Colonic mucosa (tissue), 4 donors: Measurements from ENCODE around the gene IFT57. TPM values are rescaled to one million over a fixed set of nuclear protein-coding genes. Genes with fewer than 3 reads are reported as not detected.

ENCODE experiments used
- DNase-seq: peaks from one replicate; pipeline ENCODE4 v3.0.0-alpha.2; 2020
- H3K27ac ChIP-seq: fragments of 200-600 bp; one replicate; pipeline ENCODE4 v1.8.0; 2021
- H3K27me3 ChIP-seq: fragments of 200-600 bp; one replicate; pipeline ENCODE4 v1.8.0; 2021
- H3K36me3 ChIP-seq: fragments of 200-600 bp; one replicate; pipeline ENCODE4 v1.8.0; 2021
- H3K4me1 ChIP-seq: fragments of 200-600 bp; one replicate; pipeline ENCODE4 v1.8.0; 2021; ENCODE audit warnings: mild to moderate bottlenecking
- H3K4me3 ChIP-seq: fragments of 200-600 bp; one replicate; pipeline ENCODE4 v1.8.0; 2021
- H3K9ac ChIP-seq, 2 donors: one replicate each; pipeline ENCODE4 v1.7.0; 2013; ENCODE audit warnings: control low read depth in 2 of 2, low read depth in 2 of 2, low read length in 2 of 2
- H3K9me3 ChIP-seq: fragments of 200-600 bp; one replicate; pipeline ENCODE4 v1.8.0; 2021
- intact Hi-C: fragments of 100-400 bp; cut with DNase I; formaldehyde crosslinking; loops from one replicate; pipeline ENCODE4 v1.14.1; 2022
- total RNA-seq, 2 donors: library from RNA; stranded (reverse); fragmentation: NEBNext Ultra II Directional in 1 of 2; extraction: Animal tissue kit (Norgen Biotek cat#: 25700) in 1 of 2; gene quantifications; one replicate each; pipeline ENCODE4 v1.2.1, GENCODE V29; 2021
- TF ChIP-seq, protein P1 (sequence below): fragments of 200-600 bp; IDR thresholded peaks from one replicate; pipeline ENCODE4 v1.8.0; 2022; ENCODE audit warnings: antibody characterized with exemption, mild to moderate bottlenecking
- donor health status: healthy.
- donor health status: DM: no; HTN: no; CAD: no.
- donor health status: DM: no; HTN: no; CAD: no.

The IFT57 gene
- total RNA-seq, 2 donors from 2014 or later: 42.2 to 67.5 TPM

DNA sequence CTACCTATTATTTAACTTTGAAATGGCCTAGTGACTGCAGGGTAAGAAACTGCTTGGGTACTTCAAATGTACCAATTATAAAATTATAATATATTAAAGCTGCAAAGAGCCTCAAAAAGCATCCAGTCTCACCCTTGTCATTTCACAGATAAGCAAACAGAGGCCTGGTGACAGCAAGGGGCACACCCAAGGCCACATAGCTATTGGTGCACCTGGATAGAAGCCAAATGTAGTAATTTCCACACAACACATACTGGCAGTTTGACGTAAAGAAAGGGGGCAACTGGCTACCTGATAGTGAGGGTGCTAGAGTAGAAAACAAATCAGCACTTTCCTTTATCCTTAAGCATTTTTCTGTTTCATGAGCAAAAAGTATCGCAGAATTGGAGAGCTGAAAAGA, 51.1 kb downstream of the IFT57 start:
- Histone ChIP-seq H3K9me3 (no peaks in the 10 kb centered on the region), H3K4me3 (no peak overlapping the region), H3K4me1 (peaks cover 4% of the 10 kb centered on the region), H3K27me3 (no peaks in the 10 kb centered on the region), H3K27ac (no peak overlapping the region), H3K9ac (no peak overlapping the region), H3K36me3 (no peaks in the 10 kb centered on the region)
- DNase-seq: peak; percentile 31
- TF ChIP-seq, protein P1, sequence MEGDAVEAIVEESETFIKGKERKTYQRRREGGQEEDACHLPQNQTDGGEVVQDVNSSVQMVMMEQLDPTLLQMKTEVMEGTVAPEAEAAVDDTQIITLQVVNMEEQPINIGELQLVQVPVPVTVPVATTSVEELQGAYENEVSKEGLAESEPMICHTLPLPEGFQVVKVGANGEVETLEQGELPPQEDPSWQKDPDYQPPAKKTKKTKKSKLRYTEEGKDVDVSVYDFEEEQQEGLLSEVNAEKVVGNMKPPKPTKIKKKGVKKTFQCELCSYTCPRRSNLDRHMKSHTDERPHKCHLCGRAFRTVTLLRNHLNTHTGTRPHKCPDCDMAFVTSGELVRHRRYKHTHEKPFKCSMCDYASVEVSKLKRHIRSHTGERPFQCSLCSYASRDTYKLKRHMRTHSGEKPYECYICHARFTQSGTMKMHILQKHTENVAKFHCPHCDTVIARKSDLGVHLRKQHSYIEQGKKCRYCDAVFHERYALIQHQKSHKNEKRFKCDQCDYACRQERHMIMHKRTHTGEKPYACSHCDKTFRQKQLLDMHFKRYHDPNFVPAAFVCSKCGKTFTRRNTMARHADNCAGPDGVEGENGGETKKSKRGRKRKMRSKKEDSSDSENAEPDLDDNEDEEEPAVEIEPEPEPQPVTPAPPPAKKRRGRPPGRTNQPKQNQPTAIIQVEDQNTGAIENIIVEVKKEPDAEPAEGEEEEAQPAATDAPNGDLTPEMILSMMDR: no peak
- intact Hi-C loops: no loop called here

DNA sequence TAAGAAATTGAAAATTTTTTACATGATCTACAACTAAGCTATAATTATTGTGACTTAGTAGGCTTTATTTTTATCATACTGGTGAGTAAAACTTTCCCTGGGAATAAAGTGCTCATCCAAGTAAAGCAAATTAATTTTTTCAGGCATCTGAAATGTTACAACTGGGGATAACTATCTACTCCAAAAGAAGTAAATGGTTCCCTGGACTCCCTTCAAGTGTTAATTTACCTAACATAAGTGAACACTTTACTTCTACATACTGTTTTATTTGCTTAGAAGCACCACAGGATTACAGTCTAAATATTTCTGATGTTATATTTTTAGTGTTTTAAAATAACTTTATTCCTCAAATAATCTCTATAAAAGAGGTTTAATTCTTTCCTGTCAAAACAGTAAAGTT, 57.8 kb downstream of the IFT57 start:
- no peaks in the 10 kb centered on the region for H3K36me3 ChIP-seq
- no peak overlapping the region for H3K4me3 ChIP-seq
- H3K9ac ChIP-seq: no peak overlapping the region
- H3K27me3 ChIP-seq: no peaks in the 10 kb centered on the region
- H3K4me1 ChIP-seq: no peaks in the 10 kb centered on the region
- H3K27ac ChIP-seq: no peak overlapping the region
- intact Hi-C loops: no loop called here
- H3K9me3 ChIP-seq: no peaks in the 10 kb centered on the region
- TF ChIP-seq, protein P1: no peak
- no peak for DNase-seq

DNA sequence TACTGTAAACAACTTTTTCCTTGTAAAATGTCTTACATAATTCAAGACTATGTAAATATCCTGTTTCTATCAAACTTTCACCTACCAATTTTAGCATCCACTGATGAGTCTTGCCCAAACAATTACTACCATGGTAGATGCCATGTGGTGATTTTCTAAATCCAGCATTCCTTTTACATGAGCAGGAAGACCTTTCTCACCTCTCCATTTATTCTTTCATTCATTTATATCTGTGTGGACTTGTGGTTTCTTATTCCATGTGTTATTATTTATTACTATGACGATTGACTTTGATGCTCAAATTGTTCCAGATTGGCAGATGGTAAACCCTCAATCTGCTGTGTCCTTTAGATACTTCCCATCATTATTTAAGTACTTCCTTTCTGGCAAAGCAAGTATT, 62.4 kb downstream of the IFT57 start:
- H3K27me3 ChIP-seq: no peaks in the 10 kb centered on the region
- H3K9ac ChIP-seq: no peak overlapping the region
- no peaks in the 10 kb centered on the region for H3K9me3 ChIP-seq
- H3K4me3 ChIP-seq: no peak overlapping the region
- H3K27ac ChIP-seq: no peak overlapping the region
- H3K4me1 ChIP-seq: no peaks in the 10 kb centered on the region
- no peaks in the 10 kb centered on the region for H3K36me3 ChIP-seq
- intact Hi-C loops: loop anchor here (10.0 kb wide), 1 partner anchor 145 kb away; no protein-coding TSS in a partner anchor
- DNase-seq: no peak
- TF ChIP-seq, protein P1: no peak

DNA sequence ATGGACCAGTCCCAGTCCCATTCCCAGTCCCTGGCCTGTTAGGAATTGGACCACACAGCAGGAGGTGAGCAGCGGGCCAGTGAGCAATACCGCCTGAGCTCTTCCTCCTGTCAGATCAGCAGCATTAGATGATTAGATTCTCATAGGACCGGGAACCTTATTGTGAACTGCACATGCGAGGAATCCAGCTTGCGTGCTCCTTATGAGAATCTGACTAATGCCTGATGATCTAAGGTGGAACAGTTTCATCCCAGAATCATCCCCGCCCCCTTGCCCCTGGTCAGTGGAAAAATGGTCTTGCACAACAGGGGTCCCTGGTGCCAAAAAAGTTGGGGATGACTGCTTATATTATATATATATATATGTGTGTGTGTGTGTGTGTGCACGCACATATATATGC, 63.1 kb downstream of the IFT57 start:
- Histone ChIP-seq H3K27ac (no peak overlapping the region), H3K4me3 (no peak overlapping the region), H3K4me1 (no peaks in the 10 kb centered on the region), H3K27me3 (no peaks in the 10 kb centered on the region), H3K9me3 (no peaks in the 10 kb centered on the region), H3K36me3 (no peaks in the 10 kb centered on the region), H3K9ac (no peak overlapping the region)
- intact Hi-C loops: loop anchor here (10.0 kb wide), 1 partner anchor 146 kb away; no protein-coding TSS in a partner anchor
- no peak for DNase-seq
- TF ChIP-seq, protein P1: no peak

DNA sequence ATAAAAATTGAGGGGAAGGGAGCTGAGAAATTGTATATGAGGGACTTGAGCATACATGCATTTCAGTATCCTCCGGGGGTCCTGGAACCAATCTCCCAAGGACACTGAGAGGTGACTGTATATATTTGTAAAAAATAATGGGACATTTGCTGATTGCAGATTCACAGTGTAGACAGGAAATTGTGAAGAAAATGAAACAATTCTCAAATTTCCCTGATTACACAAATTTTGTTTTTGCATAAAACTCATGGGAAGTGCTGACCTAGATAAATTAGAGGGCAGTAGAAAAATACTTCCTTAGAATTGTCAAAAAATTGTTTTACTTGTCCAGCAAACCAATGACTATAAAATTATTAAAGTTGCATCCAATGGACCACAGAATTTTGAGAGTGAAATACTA, 64.0 kb downstream of the IFT57 start:
- Histone ChIP-seq H3K9me3 (no peaks in the 10 kb centered on the region), H3K27ac (no peak overlapping the region), H3K36me3 (no peaks in the 10 kb centered on the region), H3K9ac (no peak overlapping the region), H3K4me1 (no peaks in the 10 kb centered on the region), H3K27me3 (no peaks in the 10 kb centered on the region), H3K4me3 (no peak overlapping the region)
- intact Hi-C loops: loop anchor here (10.0 kb wide), 1 partner anchor 147 kb away; no protein-coding TSS in a partner anchor
- TF ChIP-seq, protein P1: no peak
- no peak for DNase-seq

DNA sequence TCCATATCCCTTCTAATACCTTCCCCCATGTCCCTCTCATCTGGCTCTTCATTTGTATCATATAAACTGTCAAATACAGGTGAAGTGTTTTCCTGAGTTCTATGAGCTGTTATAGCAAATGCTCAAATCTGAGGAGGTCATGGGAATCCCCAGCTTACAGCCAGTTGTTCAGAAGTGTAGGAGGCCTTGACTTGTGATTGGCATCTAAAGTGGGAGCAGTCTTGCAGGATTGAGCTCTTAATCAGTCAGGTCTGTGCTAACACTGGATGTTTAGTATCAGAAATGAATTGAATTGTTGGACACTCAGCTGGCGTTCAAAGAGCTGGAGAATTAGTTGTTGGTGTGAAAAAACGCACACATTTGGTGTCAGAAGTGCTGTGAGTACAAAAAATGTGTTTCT, 65.0 kb downstream of the IFT57 start:
- no peak overlapping the region for H3K27ac ChIP-seq
- H3K4me3 ChIP-seq: no peak overlapping the region
- no peaks in the 10 kb centered on the region for H3K27me3 ChIP-seq
- no peak for DNase-seq
- TF ChIP-seq, protein P1: no peak
- H3K9ac ChIP-seq: no peak overlapping the region
- no peaks in the 10 kb centered on the region for H3K36me3 ChIP-seq
- intact Hi-C loops: loop anchor here (10.0 kb wide), 1 partner anchor 148 kb away; no protein-coding TSS in a partner anchor
- H3K9me3 ChIP-seq: no peaks in the 10 kb centered on the region
- no peaks in the 10 kb centered on the region for H3K4me1 ChIP-seq
